K562 (cell line): ENCODE measurements around the gene FUZ. TPM values are rescaled to one million over a fixed set of nuclear protein-coding genes. Genes with fewer than 3 reads are reported as not detected.
A peak's percentile ranks its signal among the peaks of the same experiment; 100 is the strongest.

Source experiments
- ATF1 ChIP-seq, 2 experiments: fragments of 450-650 bp in 1 of 2; IDR thresholded peaks; 2 replicates each; pipeline ENCODE4 v1.6.1; 2016; ENCODE audit warnings: missing compliant biosample characterization in 1 of 2, missing genetic modification characterization in 1 of 2
- ERF ChIP-seq: fragments of 450-650 bp; formaldehyde crosslinking; IDR thresholded peaks from 2 replicates; pipeline ENCODE4 v1.4.0; 2020; ENCODE audit warnings: mild to moderate bottlenecking, mixed read lengths
- GTF3C2 ChIP-seq: IDR thresholded peaks from 3 replicates; pipeline ENCODE4 v1.6.1; 2011; ENCODE audit warnings: borderline replicate concordance, mild to moderate bottlenecking, moderate library complexity; ENCODE audit not compliant: insufficient read length; ENCODE audit errors: extremely low read depth
- L3MBTL2 ChIP-seq: fragments of 450-650 bp; IDR thresholded peaks from 2 replicates; pipeline ENCODE4 v1.6.1; 2016; ENCODE audit warnings: mild to moderate bottlenecking, moderate library complexity
- MAZ ChIP-seq, 2 experiments: fragments of 450-650 bp in 1 of 2; sonication (generic) in 1 of 2; formaldehyde crosslinking; IDR thresholded peaks in 1 of 2; conservative IDR thresholded peaks in 1 of 2; 2 replicates each; pipeline versions ENCODE4 v1.4.0 to v1.5.0; 2020; ENCODE audit warnings: mild to moderate bottlenecking in 1 of 2, missing genetic modification reagents in 1 of 2
- MED1 ChIP-seq: sonication (generic); formaldehyde crosslinking; IDR thresholded peaks from 2 replicates; pipeline ENCODE4 v1.8.1; 2023; ENCODE audit warnings: missing genetic modification reagents, borderline replicate concordance
- MYBL2 ChIP-seq, 2 experiments: fragments of 450-650 bp in 1 of 2; sonication (generic) in 1 of 2; formaldehyde crosslinking in 1 of 2; IDR thresholded peaks; 2 replicates each; pipeline versions ENCODE4 v1.6.1 to v1.8.1; 2017 to 2022; ENCODE audit warnings: borderline replicate concordance in 1 of 2, inconsistent platforms in 1 of 2, low read depth in 1 of 2, mild to moderate bottlenecking in 1 of 2, missing genetic modification reagents in 1 of 2, moderate library complexity in 1 of 2
- SMARCE1 ChIP-seq: fragments of 450-650 bp; IDR thresholded peaks from 2 replicates; pipeline ENCODE4 v1.7.1; 2016; ENCODE audit warnings: mild to moderate bottlenecking
- SRF ChIP-seq, 2 experiments: fragments of 250-450, 450-650 bp in 1 of 2; sonication (Bioruptor Pico) in 1 of 2; sonication (generic) in 1 of 2; formaldehyde crosslinking; IDR thresholded peaks; 2 replicates each; pipeline versions ENCODE4 v1.5.0 to v1.5.1; 2020 to 2022; ENCODE audit warnings: mild to moderate bottlenecking in 1 of 2, missing genetic modification reagents in 1 of 2
- TEAD1 ChIP-seq, 2 experiments: fragments of 450-650 bp in 1 of 2; sonication (generic) in 1 of 2; formaldehyde crosslinking; IDR thresholded peaks; 2 replicates each; pipeline versions ENCODE4 v1.4.0 to v1.8.0; 2020 to 2022; ENCODE audit warnings: mild to moderate bottlenecking in 2 of 2, missing genetic modification reagents in 1 of 2
- U2AF2 ChIP-seq: fragments of 200-400 bp; formaldehyde crosslinking; optimal IDR thresholded peaks from 2 replicates; pipeline ENCODE3; 2017; ENCODE audit warnings: low read depth, mild to moderate bottlenecking, low read length
- ZBTB11 ChIP-seq, 3 experiments: fragments of 200-800 bp in 1 of 3; fragments of 250-450 bp in 1 of 3; fragments of 450-650 bp in 1 of 3; sonication (Bioruptor Pico) in 1 of 3; sonication (Bioruptor generic) in 1 of 3; formaldehyde crosslinking in 1 of 3; IDR thresholded peaks; 2 replicates each; pipeline versions ENCODE4 v1.6.1 to v1.8.0; 2016 to 2022; ENCODE audit warnings: mild to moderate bottlenecking in 2 of 3, missing genetic modification characterization in 2 of 3, missing compliant biosample characterization in 1 of 3, moderate library complexity in 1 of 3
- ZBTB12 ChIP-seq: fragments of 250-450 bp; sonication (Bioruptor Pico); IDR thresholded peaks from 2 replicates; pipeline ENCODE4 v1.4.0; 2020
- ZBTB7A ChIP-seq: IDR thresholded peaks from 2 replicates; pipeline ENCODE4 v1.6.1; 2011; ENCODE audit warnings: low read depth, mild to moderate bottlenecking, low read length, moderate library complexity, borderline replicate concordance; ENCODE audit not compliant: control insufficient read depth
- ZNF140 ChIP-seq: fragments of 250-450 bp; sonication (Bioruptor Pico); IDR thresholded peaks from 2 replicates; pipeline ENCODE4 v1.8.0; 2021; ENCODE audit warnings: moderate library complexity, mild to moderate bottlenecking, inconsistent platforms
- ZNF583 ChIP-seq: fragments of 250-450 bp; sonication (Bioruptor Pico); IDR thresholded peaks from 2 replicates; pipeline ENCODE4 v1.4.0; 2020
- ZNF75A ChIP-seq: fragments of 450-650 bp; formaldehyde crosslinking; IDR thresholded peaks from 2 replicates; pipeline ENCODE4 v1.4.0; 2020; ENCODE audit warnings: mild to moderate bottlenecking
- polyA plus RNA-seq, 8 experiments: library from polyadenylated mRNA; depleted of rRNA in 4 of 8; stranded (reverse) in 5 of 8; unstranded in 3 of 8; fragments of >200 nt; fragmentation: Nextera tagmentation in 2 of 8; fragmentation: Illumina TruSeq in 1 of 8; extraction: Ambion mirVana in 2 of 8; extraction: Trizol in 1 of 8; gene quantifications; 2 replicates each; pipeline versions ENCODE4 v1.2.1 to v1.2.3, GENCODE V29; 2011 to 2014; ENCODE audit warnings: inconsistent platforms in 1 of 8, missing spikeins in 1 of 8
- total RNA-seq, 7 experiments: library from RNA; depleted of rRNA in 6 of 7; stranded (reverse); fragments of >200 nt in 6 of 7; fragmentation: Illumina TruSeq in 2 of 7; extraction: Trizol in 2 of 7; gene quantifications; 2 replicates each; pipeline versions ENCODE4 v1.2.1 to v1.2.3, GENCODE V29; 2011 to 2021; ENCODE audit warnings: low replicate concordance in 1 of 7

FUZ gene
- total and polyA plus RNA-seq, 9 of the 15 experiments (the other 6 are each of a cell fraction or from before 2014, with no cell fraction given): 0.17 to 7.6 (median 3.6) TPM; not detected in 1

GRCh38 chr19:49812997-49813861 is at the start of gene FUZ (continued):
- TF ChIP-seq ZBTB11 (CRISPR knock-in tag; IDR thresholded peaks at IDR 0.05): peak in 1 of 3 experiments; percentile 83; a peak in 1 of 6 replicates
- peak in 1 of 2 experiments; percentile 95; a peak in 2 of 4 replicates for TF ChIP-seq TEAD1 (CRISPR knock-in tag; IDR thresholded peaks at IDR 0.05)
- no peak for TF ChIP-seq ZNF583 (CRISPR knock-in tag)
- no peak for TF ChIP-seq GTF3C2
- peak; percentile 48; the same call in 1 of the 2 replicates for TF ChIP-seq ZBTB7A
- peak in 1 of 2 experiments; percentile 47; a peak in 2 of 4 replicates for TF ChIP-seq MAZ (CRISPR knock-in tag; conservative IDR thresholded peaks at IDR 0.05 in 1 of 2, IDR thresholded peaks at IDR 0.05 in 1 of 2)
- TF ChIP-seq U2AF2: no peak
- TF ChIP-seq MED1 (CRISPR knock-in tag): no peak
- TF ChIP-seq ZNF140 (CRISPR knock-in tag): no peak
- no peak for TF ChIP-seq ZBTB12 (CRISPR knock-in tag)
- peak in 1 of 2 experiments; percentile 69; a peak in 2 of 4 replicates for TF ChIP-seq SRF (CRISPR knock-in tag; IDR thresholded peaks at IDR 0.05)
- no peak for TF ChIP-seq ZNF75A (CRISPR knock-in tag)
- no peak; the same call in 1 of the 2 replicates for TF ChIP-seq MYBL2 (IDR thresholded peaks at IDR 0.05; ENCODE audit: low read depth)
- TF ChIP-seq MYBL2 (CRISPR knock-in tag; IDR thresholded peaks at IDR 0.05; ENCODE audit: borderline replicate concordance): no peak
- no peak for TF ChIP-seq ERF
- TF ChIP-seq SMARCE1: no peak
- TF ChIP-seq L3MBTL2: peak; percentile 25; the same call in 1 of the 2 replicates
- no peak for TF ChIP-seq ATF1 (CRISPR knock-in tag; IDR thresholded peaks at IDR 0.05)
- peak; percentile 61; the same call in 1 of the 2 replicates for TF ChIP-seq ATF1 (tag; IDR thresholded peaks at IDR 0.05)
